SK-N-SH (cell line): ENCODE results near the gene IL17D.

Source experiments
- EP300 ChIP-seq, 2 experiments: IDR thresholded peaks; 2 replicates each; pipeline versions ENCODE4 v1.4.0 to v1.6.1; 2012; ENCODE audit warnings: borderline replicate concordance in 1 of 2, low read depth in 1 of 2, low read length in 1 of 2
- GATA2 ChIP-seq: sonication (generic); formaldehyde crosslinking; IDR thresholded peaks from 2 replicates; pipeline ENCODE4 v1.5.0; 2020; ENCODE audit warnings: mild to moderate bottlenecking, missing genetic modification reagents
- POLR2AphosphoS5 ChIP-seq: IDR thresholded peaks from 2 replicates; pipeline ENCODE4 v1.6.1; 2012; ENCODE audit warnings: low read depth, low read length
- TEAD4 ChIP-seq: IDR thresholded peaks from 2 replicates; pipeline ENCODE4 v1.4.0; 2012; ENCODE audit warnings: mild to moderate bottlenecking, borderline replicate concordance; ENCODE audit not compliant: insufficient read depth
- TF ChIP-seq, protein P1 (sequence below): fragments of 200-600 bp; sonication (generic); IDR thresholded peaks from 2 replicates; pipeline ENCODE4 v1.6.1; 2017; ENCODE audit warnings: antibody characterized with exemption, mild to moderate bottlenecking, moderate library complexity

DNA sequence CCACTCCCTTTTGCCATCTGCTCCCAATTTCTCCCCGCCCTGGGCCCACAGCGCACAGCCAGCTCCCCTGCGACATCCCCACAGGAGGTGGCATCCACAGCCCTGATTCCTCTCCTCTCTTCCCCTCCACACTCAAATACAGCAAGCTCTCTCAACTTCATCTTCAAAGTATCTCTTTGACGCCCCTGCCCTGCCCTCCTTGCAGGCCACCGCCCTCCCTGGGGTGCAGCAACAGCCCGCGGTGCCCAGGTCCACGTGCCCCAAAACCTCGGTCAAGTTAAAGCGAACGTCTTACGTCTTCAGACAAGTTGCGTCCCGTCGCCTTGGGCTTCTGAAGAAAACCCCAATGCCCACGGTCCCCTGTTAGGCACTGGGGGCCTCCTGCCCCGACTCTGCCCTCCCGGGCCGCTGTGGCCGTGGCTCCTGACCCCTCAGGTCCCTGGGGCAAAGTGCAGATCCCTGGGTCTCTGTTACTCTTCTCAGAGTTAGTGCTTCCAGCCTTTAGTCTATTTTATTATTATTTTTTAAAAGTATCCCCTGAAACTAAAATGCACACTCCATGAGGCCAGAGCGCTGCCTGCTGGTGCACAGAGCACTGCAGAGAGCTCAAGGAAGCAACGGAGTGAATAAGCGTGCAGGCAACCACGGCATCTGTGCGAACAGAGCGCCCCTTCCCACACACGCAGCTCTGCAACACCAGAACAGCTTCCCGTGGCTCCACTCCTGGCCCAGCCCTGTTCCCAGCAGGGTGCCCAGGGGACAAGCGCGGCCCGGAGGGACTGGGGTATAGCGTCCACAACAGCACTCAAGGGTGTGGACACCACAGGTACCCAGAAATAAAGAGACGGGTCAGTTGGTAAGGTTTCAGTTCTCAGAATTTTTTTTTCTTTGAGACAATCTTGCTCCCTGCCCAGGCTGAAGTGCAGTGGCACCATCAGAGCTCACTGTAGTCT lies 26.4 kb downstream of the IL17D start:
- TF ChIP-seq EP300 (IDR thresholded peaks at IDR 0.05; ENCODE audit: borderline replicate concordance in 1 of 2, low read depth in 1 of 2, low read length in 1 of 2) (no peak), POLR2AphosphoS5 (no peak), GATA2 (CRISPR knock-in tag) (no peak), TEAD4 (no peak)
- TF ChIP-seq, protein P1, sequence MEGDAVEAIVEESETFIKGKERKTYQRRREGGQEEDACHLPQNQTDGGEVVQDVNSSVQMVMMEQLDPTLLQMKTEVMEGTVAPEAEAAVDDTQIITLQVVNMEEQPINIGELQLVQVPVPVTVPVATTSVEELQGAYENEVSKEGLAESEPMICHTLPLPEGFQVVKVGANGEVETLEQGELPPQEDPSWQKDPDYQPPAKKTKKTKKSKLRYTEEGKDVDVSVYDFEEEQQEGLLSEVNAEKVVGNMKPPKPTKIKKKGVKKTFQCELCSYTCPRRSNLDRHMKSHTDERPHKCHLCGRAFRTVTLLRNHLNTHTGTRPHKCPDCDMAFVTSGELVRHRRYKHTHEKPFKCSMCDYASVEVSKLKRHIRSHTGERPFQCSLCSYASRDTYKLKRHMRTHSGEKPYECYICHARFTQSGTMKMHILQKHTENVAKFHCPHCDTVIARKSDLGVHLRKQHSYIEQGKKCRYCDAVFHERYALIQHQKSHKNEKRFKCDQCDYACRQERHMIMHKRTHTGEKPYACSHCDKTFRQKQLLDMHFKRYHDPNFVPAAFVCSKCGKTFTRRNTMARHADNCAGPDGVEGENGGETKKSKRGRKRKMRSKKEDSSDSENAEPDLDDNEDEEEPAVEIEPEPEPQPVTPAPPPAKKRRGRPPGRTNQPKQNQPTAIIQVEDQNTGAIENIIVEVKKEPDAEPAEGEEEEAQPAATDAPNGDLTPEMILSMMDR: no peak
